HG03442 (cell line): ENCODE data around the gene KLRC4.
"Not testable (repeated sequence)": the region's sequence is repeated elsewhere in the genome, so short reads cannot be mapped to it uniquely, and the experiment has no call there.

Source experiments
- ATAC-seq: cut with Tn5 transposase; IDR thresholded peaks from one replicate; pipeline ENCODE4 v1.9.1; 2021; ENCODE audit warnings: mild to moderate bottlenecking, moderate library complexity; ENCODE audit not compliant: unreplicated experiment

KLRC4 gene

GRCh38 chr12:10398168-10398567 is 11.4 kb downstream of the KLRC4 start:
- ATAC-seq = no peak

GRCh38 chr12:10397296-10397695 is 12.3 kb downstream of the KLRC4 start:
- no peak for ATAC-seq

- ATAC-seq = not testable (repeated sequence)
Measured at GRCh38 chr12:10396176-10396575, 13.4 kb downstream of the KLRC4 start.

- peak; percentile 76 for ATAC-seq
Measured at GRCh38 chr12:10395390-10395998, 14.1 kb downstream of the KLRC4 start.

- not testable (repeated sequence) for ATAC-seq
Measured at GRCh38 chr12:10394531-10395152, 14.9 kb downstream of the KLRC4 start.

- no peak for ATAC-seq
Measured at GRCh38 chr12:10393291-10393690, 16.3 kb downstream of the KLRC4 start.

GRCh38 chr12:10392394-10392930 is 17.1 kb downstream of the KLRC4 start:
- peak; percentile 62 for ATAC-seq

- not testable (repeated sequence) for ATAC-seq
Measured at GRCh38 chr12:10390991-10391390, 18.6 kb downstream of the KLRC4 start.

- ATAC-seq = no peak
Measured at GRCh38 chr12:10389904-10390303, 19.7 kb downstream of the KLRC4 start, which contains the start of gene KLRK1. KLRK1 (minus strand) TSS chr12:10390041; CDS start chr12:10388810, 1,231 bp downstream.

GRCh38 chr12:10388624-10389413 is 20.7 kb downstream of the KLRC4 start:
- no peak for ATAC-seq

- ATAC-seq = not testable (repeated sequence)
Measured at GRCh38 chr12:10387498-10387897, 22.1 kb downstream of the KLRC4 start.

- no peak for ATAC-seq
Measured at GRCh38 chr12:10386857-10387256, 22.7 kb downstream of the KLRC4 start.

- ATAC-seq = no peak
Measured at GRCh38 chr12:10385166-10385613, 24.4 kb downstream of the KLRC4 start.

GRCh38 chr12:10384191-10384590 is 25.4 kb downstream of the KLRC4 start:
- ATAC-seq = no peak

- no peak for ATAC-seq
Measured at GRCh38 chr12:10381928-10382628, 27.5 kb downstream of the KLRC4 start.

- not testable (repeated sequence) for ATAC-seq
Measured at GRCh38 chr12:10378737-10379136, 30.8 kb downstream of the KLRC4 start.

- no peak for ATAC-seq
Measured at GRCh38 chr12:10374624-10375018, 34.9 kb downstream of the KLRC4 start.

GRCh38 chr12:10372559-10372958 is 37.0 kb downstream of the KLRC4 start:
- no peak for ATAC-seq

GRCh38 chr12:10371893-10372535 is 37.5 kb downstream of the KLRC4 start:
- not testable (repeated sequence) for ATAC-seq
